Measurements from ENCODE around the gene NDUFS7. TPM values are rescaled to one million over a fixed set of nuclear protein-coding genes. Genes with fewer than 3 reads are reported as not detected.
A peak's percentile ranks its signal among the peaks of the same experiment; 100 is the strongest.

NDUFS7 gene
- total RNA-seq, 6 experiments from 2014 or later, result 91.9 to 105 (median 97.6) TPM

DNA sequence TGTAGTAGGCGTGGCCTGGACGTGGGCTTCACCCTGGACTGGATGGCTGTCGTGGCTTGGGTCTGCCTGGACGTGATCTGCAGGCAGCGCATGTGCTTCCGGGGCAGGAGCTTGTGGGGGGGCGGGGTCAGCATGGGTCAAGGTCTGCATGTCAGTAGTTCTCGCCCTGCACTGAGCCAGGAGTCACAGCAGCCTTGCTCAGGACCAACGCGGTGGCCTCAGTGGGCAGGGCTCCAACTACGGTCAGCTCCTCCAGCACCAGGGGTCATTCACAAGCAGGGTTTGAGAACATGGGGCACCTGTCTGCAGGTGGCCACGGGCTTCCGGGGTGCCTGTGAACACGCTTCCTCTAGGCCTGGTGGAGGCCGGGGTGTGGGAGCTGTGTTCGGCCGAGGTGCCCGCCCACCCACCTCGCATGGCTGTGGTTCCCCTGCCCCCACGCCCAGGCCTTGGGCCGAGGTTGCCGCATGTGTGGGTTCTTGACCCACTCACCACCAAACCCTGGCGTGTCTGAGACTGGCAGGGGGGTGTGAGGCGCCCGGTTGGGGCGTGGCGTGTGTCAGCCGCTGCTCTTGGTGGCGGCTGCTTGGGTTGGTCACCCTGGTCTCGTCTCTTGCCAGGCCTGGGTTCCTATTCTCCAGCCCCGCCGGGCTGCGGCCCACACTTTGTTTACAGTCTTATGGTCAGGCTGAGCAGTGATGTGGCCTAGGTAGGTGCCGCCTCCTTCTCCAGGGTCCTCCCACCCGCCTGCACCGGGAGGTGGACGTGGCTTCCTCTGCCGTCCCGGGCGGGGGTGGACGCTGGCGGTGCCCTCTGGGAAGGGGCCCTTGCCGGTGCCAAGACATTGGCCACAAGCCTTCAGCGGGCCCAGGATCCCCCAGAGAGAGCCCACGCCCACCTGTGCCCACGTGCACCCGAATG, 49.7 kb downstream of the NDUFS7 start:
- H3K4me1 Mint-ChIP-seq (ENCODE audit: low read depth), result peaks cover 6% of the 10 kb centered on the region; the same call in 1 of the 2 replicates
- H3K27me3 Mint-ChIP-seq (ENCODE audit: insufficient read depth), result peaks cover 11% of the 10 kb centered on the region
- TF ChIP-seq, protein P1, sequence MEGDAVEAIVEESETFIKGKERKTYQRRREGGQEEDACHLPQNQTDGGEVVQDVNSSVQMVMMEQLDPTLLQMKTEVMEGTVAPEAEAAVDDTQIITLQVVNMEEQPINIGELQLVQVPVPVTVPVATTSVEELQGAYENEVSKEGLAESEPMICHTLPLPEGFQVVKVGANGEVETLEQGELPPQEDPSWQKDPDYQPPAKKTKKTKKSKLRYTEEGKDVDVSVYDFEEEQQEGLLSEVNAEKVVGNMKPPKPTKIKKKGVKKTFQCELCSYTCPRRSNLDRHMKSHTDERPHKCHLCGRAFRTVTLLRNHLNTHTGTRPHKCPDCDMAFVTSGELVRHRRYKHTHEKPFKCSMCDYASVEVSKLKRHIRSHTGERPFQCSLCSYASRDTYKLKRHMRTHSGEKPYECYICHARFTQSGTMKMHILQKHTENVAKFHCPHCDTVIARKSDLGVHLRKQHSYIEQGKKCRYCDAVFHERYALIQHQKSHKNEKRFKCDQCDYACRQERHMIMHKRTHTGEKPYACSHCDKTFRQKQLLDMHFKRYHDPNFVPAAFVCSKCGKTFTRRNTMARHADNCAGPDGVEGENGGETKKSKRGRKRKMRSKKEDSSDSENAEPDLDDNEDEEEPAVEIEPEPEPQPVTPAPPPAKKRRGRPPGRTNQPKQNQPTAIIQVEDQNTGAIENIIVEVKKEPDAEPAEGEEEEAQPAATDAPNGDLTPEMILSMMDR (IDR thresholded peaks at IDR 0.05), result no peak
- H3K4me3 Mint-ChIP-seq, result no peak overlapping the region
- H3K27ac Mint-ChIP-seq, result no peak overlapping the region
- H3K36me3 Mint-ChIP-seq (ENCODE audit: low read depth), result 0 out of 2 replicates have a peak, but pooled peaks cover 3% of the 10 kb centered on the region
- DNase-seq, result no peak
- H3K9me3 Mint-ChIP-seq, result no peaks in the 10 kb centered on the region

DNA sequence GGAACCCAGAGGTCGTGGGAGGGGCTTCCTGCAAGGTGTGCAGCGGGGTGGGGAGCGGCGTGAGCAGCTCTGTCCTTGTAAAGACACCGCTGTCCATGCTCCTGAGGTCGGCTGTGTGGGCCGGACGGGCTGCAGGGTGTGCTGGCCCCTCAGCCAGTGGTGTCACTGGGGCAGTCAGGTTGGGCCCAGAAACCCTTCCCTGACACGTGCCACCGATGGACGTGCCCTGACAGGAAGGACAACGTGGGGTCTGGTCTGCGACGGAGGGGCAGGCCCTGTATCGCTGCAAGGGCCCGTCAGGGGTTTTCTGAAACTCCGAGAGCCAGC, 50.3 kb downstream of the NDUFS7 start:
- no peaks in the 10 kb centered on the region for H3K9me3 Mint-ChIP-seq
- H3K4me3 Mint-ChIP-seq, result no peak overlapping the region
- no peak for DNase-seq
- no peak overlapping the region for H3K27ac Mint-ChIP-seq
- peaks cover 12% of the 10 kb centered on the region for H3K27me3 Mint-ChIP-seq (ENCODE audit: insufficient read depth)
- peaks cover 6% of the 10 kb centered on the region; the same call in 1 of the 2 replicates for H3K4me1 Mint-ChIP-seq (ENCODE audit: low read depth)
- TF ChIP-seq, protein P1 (IDR thresholded peaks at IDR 0.05), result no peak
- peaks cover 7% of the 10 kb centered on the region for H3K36me3 Mint-ChIP-seq (ENCODE audit: low read depth)

DNA sequence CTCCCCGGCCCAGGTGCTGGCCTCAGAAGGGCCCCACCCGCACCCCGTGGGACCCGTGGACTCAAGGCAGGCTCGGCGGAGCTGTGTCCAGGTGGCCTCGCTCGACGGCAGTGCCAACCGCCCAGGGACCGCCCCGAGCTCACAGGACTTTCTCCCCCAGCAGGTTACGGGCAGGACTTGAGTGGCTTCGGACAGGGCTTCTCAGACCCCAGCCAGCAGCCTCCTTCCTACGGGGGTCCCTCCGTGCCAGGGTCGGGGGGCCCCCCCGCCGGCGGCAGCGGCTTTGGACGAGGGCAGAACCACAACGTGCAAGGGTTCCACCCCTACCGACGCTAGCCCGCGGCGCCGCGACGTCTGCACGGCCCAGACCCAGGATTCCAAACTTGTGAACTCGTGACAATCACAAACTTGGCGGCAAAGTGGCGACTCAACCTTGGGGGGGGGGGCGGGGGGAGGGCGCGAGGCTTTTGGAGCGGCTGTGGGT, 50.9 kb downstream of the NDUFS7 start:
- peaks cover 13% of the 10 kb centered on the region for H3K36me3 Mint-ChIP-seq (ENCODE audit: low read depth)
- DNase-seq, result no peak

DNA sequence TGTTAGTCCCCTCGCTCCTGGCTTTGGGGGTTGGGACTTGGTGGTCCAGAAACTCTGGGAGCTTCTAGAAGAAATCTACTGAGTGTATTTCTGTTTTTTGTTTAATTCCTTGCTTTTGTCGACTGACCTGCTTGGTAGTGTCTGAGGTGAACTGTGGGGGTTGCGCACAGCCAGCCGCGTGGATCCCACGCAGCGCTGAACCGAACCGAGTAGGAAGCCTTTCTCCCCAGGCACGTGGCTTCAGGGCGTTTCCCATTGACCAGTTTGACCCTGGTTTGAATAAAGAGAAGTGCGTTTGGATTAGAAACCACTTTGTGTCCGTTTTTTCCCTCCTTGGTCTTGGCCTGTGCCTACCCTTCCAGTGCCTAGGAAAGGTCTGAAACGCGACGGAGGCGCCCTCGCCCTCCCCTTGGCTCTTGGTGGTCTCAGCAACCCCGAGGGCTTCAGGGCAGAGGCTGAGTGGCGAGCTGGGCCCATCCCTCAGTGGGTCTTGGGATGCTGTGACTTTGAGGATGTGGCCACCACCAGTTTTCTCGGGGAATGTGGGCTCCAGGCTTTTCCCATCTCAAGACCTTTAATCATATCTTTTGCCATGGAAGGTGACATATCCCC, 51.8 kb downstream of the NDUFS7 start:
- TF ChIP-seq, protein P1 (IDR thresholded peaks at IDR 0.05), result no peak
- H3K27ac Mint-ChIP-seq, result peak overlapping the region; percentile 43; the same call in 1 of the 2 replicates
- DNase-seq, result no peak
- peaks cover 18% of the 10 kb centered on the region for H3K27me3 Mint-ChIP-seq (ENCODE audit: insufficient read depth)
- H3K9me3 Mint-ChIP-seq, result no peaks in the 10 kb centered on the region
- H3K4me3 Mint-ChIP-seq, result no peak overlapping the region; the same call in 1 of the 2 replicates
- H3K4me1 Mint-ChIP-seq (ENCODE audit: low read depth), result peaks cover 11% of the 10 kb centered on the region; the same call in 1 of the 2 replicates
- peaks cover 17% of the 10 kb centered on the region for H3K36me3 Mint-ChIP-seq (ENCODE audit: low read depth)

More for the DNA sequence above, 50.9 kb downstream of the NDUFS7 start:
- H3K27me3 Mint-ChIP-seq (ENCODE audit: insufficient read depth), result peaks cover 16% of the 10 kb centered on the region
- no peak overlapping the region for H3K27ac Mint-ChIP-seq
- H3K9me3 Mint-ChIP-seq, result no peaks in the 10 kb centered on the region
- H3K4me1 Mint-ChIP-seq (ENCODE audit: low read depth), result peaks cover 9% of the 10 kb centered on the region; the same call in 1 of the 2 replicates
- no peak overlapping the region for H3K4me3 Mint-ChIP-seq
- TF ChIP-seq, protein P1 (IDR thresholded peaks at IDR 0.05), result no peak

DNA sequence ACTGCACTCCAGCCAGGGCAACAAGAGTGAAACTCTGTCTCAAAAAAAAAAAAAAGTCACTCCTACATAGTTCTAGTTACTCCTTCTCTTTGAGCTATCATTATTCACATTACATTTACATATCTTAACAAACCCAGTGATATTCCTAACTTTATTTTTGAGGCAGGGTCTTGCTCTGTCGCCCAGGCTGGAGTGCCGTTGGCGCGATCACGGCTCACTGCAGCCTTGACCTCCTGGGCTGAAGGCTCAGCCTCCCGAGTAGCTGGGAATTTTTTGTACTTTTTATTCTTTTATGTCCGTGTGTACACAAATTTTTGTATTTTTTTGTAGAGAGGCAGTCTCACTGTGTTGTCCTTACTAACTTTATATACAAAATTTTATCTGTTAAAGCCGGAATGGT, 53.9 kb downstream of the NDUFS7 start:
- Mint-ChIP-seq H3K9me3 (no peaks in the 10 kb centered on the region), H3K4me1 (ENCODE audit: low read depth) (peaks cover 20% of the 10 kb centered on the region), H3K27ac (peak overlapping the region; percentile 99), H3K36me3 (ENCODE audit: low read depth) (peaks cover 28% of the 10 kb centered on the region), H3K4me3 (peak overlapping the region; percentile 96), H3K27me3 (ENCODE audit: insufficient read depth) (peaks cover 18% of the 10 kb centered on the region)
- TF ChIP-seq, protein P1 (IDR thresholded peaks at IDR 0.05), result no peak
- no peak for DNase-seq

All from HFFc6 (cell line).